MG63 (cell line): ENCODE results near the gene PRR36. TPM values are rescaled to one million over a fixed set of nuclear protein-coding genes. Genes with fewer than 3 reads are reported as not detected.

Source experiments
- DNase-seq: peaks from one replicate; pipeline ENCODE4 v3.0.0-alpha.2; 2020
- H3K27me3 ChIP-seq: fragments of 250-450 bp; sonication (Bioruptor Pico); 2 replicates; pipeline ENCODE4 v1.5.1; 2020; ENCODE audit warnings: mild to moderate bottlenecking, moderate library complexity
- H3K36me3 ChIP-seq: fragments of 250-450 bp; sonication (Bioruptor Pico); 2 replicates; pipeline ENCODE4 v1.5.1; 2020; ENCODE audit warnings: mild to moderate bottlenecking, moderate library complexity
- H3K4me3 ChIP-seq: fragments of 250-450 bp; sonication (Bioruptor Pico); 2 replicates; pipeline ENCODE4 v1.5.1; 2020; ENCODE audit warnings: mild to moderate bottlenecking, moderate library complexity
- H3K9me3 ChIP-seq: fragments of 250-450 bp; sonication (Bioruptor Pico); 2 replicates; pipeline ENCODE4 v1.5.1; 2020; ENCODE audit warnings: mild to moderate bottlenecking, moderate library complexity
- total RNA-seq: library from RNA; depleted of rRNA; stranded (reverse); fragments of >200 nt; shearing (Covaris generic); gene quantifications from 2 replicates; pipeline ENCODE4 v1.2.3, GENCODE V29; 2014; ENCODE audit warnings: low replicate concordance

The PRR36 gene
- total RNA-seq, 1 experiment from 2014 or later, result not detected

DNA sequence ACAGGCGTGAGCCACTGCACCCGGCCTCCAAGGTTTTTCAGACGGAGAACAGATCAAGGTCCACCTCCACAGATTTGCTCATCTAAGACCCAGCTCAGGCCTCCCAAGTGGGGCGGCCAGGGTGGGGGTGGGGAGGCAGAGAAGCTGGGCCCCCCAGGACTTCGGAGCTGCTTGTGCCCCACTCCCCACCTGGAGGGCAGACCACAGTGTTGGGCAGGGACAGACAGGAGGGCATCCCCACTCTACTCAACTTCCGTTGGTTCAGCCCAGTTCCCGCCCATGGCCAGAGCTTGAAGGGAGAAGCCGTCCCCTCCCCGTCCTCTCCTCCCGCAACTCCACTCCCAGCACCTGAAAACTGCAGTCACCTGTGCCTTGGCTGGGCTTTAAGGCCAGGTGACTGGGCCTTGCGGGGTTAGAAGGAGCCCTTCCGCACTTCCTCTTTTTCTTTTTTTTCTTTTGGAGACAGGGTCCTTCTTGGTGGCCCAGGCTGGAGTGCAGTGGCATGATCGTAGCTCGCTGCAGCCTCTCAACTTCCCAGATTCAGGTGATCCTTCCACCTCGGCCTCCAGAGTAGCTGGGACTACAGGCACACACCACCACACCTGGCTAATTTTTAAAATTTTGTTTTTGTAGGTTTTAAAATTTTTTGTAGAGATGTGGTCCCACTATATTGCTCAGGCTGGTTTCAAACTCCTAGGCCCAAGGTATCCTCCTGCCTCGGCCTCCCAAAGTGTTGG lies 13.4 kb upstream of the PRR36 start:
- peak overlapping the region; percentile 89 for H3K4me3 ChIP-seq

DNA sequence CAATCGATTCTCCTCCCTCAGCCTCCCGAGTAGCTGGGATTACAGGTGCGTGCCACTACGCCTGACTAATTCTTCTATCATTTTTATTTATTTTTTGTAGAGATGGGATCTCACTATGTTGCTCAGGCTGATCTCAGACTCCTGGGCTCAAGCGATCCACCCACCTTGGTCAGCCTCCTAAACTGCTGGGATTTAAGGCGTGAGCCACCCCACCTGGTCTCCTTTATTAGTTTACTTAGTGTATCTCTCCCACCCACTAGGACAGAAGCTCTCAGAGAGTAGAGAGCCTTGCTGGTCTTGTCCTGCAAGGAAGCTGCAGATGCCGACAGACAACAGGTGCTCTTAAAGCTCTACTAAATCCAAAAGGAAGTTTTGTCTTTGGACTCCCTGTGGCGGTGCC lies 11.6 kb upstream of the PRR36 start:
- no peak for DNase-seq
- H3K4me3 ChIP-seq, result no peak overlapping the region
- peaks cover 5% of the 10 kb centered on the region; the same call in 1 of the 2 replicates for H3K27me3 ChIP-seq
- peaks cover 2% of the 10 kb centered on the region; the same call in 1 of the 2 replicates for H3K9me3 ChIP-seq
- no peaks in the 10 kb centered on the region for H3K36me3 ChIP-seq

More for the DNA sequence above, 13.4 kb upstream of the PRR36 start:
- Histone ChIP-seq H3K9me3 (no peaks in the 10 kb centered on the region), H3K27me3 (no peaks in the 10 kb centered on the region), H3K36me3 (no peaks in the 10 kb centered on the region)
- DNase-seq, result no peak

DNA sequence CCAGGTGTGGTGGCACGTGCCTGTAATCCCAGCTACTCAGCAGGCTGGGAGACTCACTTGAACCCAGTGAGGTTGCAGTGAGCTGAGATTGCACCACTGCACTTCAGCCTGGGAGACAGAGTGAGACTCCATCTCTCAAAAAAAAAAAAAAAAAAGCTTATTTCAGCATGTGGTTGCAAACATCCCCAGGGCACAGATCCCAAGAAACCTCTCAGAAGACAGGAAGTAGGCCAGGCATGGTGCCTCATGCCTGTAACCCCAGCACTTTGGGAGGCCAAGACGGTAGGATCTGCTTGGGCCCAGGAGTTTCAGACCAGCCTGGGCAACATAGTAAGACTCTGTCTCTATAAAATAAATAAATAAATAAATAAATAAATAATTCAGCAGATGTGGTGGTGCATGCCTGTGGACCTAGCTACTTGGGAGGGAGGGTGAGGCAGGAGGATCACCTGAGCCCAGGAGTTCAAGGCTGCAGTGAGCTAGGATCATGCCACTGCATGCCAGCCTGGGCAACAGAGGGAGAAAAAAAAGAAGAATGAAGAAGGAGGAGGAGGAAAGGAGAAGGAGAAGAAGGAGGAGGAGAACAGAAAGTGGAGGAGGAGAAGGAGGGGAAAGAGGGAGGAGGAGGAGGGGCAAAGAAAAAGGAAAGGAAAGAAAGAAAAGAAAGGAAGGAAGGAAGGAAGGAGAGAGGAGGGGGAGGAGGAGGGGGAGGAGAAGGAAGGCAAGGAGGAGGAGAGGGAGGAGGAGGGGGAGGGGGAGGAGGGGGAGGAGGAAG lies 9.8 kb upstream of the PRR36 start:
- Histone ChIP-seq H3K4me3 (no peak overlapping the region), H3K9me3 (peaks cover 2% of the 10 kb centered on the region; the same call in 1 of the 2 replicates), H3K27me3 (peaks cover 5% of the 10 kb centered on the region; the same call in 1 of the 2 replicates), H3K36me3 (no peaks in the 10 kb centered on the region)
- DNase-seq, result peak; percentile 50

DNA sequence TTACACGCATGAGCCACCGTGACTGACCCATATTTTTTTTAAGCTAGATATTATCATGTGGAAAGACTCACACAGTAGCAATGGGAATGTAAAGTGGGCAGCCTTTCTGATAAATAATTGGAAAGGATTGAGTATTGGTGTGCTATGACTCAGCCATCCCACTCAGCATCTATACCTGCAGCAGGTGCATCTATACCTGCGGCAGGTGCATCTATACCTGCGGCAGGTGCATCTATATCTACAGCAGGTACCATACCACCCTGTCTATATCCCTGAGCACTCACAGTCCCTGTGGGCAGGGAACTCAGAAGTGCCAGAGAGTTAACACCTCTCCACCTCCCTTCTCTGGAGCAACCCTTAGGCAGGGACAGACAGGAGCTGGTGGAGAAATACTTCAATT lies 8.9 kb upstream of the PRR36 start:
- Histone ChIP-seq H3K4me3 (no peak overlapping the region), H3K36me3 (no peaks in the 10 kb centered on the region), H3K9me3 (peaks cover 2% of the 10 kb centered on the region; the same call in 1 of the 2 replicates), H3K27me3 (peaks cover 5% of the 10 kb centered on the region; the same call in 1 of the 2 replicates)
- DNase-seq, result no peak

DNA sequence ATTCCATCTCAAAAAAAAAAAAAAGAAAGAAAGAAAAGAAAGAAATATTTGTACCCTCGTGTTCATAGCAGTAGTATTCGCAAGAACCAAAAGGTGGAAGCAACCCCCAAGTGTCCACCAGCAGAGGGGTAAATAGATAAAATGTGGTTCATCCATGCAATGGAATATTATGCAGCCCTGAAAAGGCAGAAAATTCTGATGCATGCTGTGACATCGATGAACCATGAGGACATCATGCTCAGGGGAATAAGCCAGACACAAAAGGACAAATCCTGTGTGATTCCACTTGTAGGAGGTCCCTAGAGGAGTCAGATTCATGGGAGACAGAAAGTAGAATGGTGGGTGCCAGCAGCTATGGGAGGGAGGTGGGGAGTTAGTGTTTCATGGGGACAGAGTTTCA lies 7.7 kb upstream of the PRR36 start:
- Histone ChIP-seq H3K27me3 (peaks cover 5% of the 10 kb centered on the region; the same call in 1 of the 2 replicates), H3K9me3 (peaks cover 2% of the 10 kb centered on the region; the same call in 1 of the 2 replicates), H3K36me3 (no peaks in the 10 kb centered on the region), H3K4me3 (no peak overlapping the region)
- DNase-seq, result no peak

DNA sequence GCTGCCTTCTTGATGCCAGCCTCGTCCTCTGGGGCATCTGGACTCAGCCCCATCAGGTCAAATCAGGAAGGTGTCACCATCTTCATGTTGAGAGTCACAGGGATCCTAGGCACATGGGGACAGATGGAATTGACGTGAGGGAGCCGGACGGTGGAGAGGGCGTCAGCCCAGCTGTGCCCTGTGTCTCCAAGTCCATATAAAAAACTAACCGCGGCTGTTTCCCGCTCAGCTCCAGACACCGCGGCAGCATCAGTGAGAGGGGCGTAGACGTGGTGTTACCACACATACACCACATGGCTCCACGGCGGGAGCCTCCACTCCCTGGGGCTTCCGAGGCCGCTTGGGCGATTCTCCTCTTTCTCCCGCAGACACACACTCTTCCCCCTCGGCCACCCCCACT lies 5.6 kb upstream of the PRR36 start:
- Histone ChIP-seq H3K9me3 (peaks cover 2% of the 10 kb centered on the region; the same call in 1 of the 2 replicates), H3K36me3 (no peaks in the 10 kb centered on the region), H3K4me3 (no peak overlapping the region), H3K27me3 (peaks cover 6% of the 10 kb centered on the region)
- DNase-seq, result no peak

DNA sequence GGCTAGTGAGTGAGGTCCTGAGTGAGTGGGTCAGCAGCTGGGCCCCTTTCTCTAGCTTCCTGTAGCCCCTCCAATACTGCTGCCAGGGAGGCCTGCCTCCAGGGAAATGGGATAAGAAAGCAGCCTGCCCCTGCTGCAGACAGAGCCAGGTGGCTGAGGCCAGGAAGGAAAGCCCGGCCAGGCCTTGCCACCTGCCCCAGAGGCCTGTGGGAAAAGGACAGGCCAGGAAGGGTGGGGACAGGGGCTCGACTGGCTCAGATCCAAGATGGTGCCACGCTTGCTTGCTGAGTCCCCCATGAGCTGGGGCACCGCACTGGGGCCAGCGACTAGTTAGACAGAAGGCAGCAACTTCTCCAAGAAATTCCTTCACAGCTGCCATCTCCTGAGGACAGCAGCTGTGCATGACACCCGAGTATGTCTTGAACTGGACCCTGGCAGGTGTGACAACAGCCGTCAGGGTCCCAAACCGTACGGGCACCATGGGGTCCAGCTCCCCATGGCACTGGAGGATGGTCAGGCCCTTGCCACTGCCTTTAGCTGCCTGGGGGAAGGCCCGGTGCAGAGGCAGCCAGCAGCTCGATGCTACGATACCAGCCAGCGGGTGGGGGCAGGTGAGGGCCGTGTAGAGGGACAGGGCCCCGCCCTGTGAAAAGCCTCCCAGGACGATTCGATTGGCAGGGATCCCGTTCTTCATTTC lies 5.1 kb upstream of the PRR36 start:
- Histone ChIP-seq H3K9me3 (peaks cover 2% of the 10 kb centered on the region; the same call in 1 of the 2 replicates), H3K4me3 (no peak overlapping the region), H3K36me3 (no peaks in the 10 kb centered on the region), H3K27me3 (peaks cover 11% of the 10 kb centered on the region)
- DNase-seq, result no peak

DNA sequence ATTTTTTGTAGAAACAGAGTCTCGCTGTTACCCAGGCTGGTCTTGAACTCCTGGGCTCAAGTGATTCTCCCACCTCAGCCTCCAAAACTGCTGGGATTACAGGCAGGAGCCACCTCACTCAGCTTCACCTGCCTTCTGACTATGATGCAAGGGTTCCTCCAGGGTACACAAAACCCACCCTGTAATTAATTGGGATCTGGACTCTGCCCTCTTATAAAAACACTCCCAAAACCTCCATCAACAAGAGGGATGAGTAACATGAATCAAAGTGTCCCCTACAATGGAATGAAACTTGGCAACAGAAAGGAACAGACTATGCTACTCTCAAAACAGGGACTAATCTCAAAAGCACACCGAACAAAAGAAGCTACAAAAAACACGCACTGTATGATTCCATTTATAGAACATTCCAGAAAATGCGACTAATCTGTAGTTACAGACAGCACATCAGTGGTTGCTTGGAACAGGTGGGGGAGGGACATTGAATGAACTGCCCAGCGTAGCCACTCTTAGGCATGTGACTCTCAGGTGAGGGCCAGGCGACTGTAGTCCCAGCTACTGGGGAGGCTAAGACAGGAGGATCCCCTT lies 3.2 kb upstream of the PRR36 start:
- H3K9me3 ChIP-seq, result peaks cover 2% of the 10 kb centered on the region; the same call in 1 of the 2 replicates
- H3K27me3 ChIP-seq, result peaks cover 29% of the 10 kb centered on the region
- DNase-seq, result no peak
- no peaks in the 10 kb centered on the region for H3K36me3 ChIP-seq
- H3K4me3 ChIP-seq, result no peak overlapping the region

DNA sequence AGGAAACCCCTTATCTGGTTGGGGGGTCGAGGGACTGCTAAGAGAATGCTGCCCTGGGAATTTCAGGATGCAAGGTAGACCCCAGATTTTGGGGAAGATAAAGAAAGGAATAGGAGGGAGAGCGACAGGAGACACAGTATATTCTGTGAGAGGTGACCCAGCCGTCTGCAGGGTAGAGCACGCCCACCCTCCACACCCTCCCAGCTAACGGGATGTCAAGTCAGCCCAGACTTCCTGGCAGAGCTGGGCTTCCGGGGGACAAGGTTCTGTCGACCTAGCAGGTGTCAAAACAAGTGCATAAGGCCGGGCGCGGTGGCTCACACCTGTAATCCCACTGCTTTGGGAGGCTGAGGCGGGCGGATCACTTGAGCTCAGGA lies 695 bp upstream of the PRR36 start:
- no peak for DNase-seq
- no peaks in the 10 kb centered on the region for H3K36me3 ChIP-seq
- H3K27me3 ChIP-seq, result peaks cover 24% of the 10 kb centered on the region
- H3K4me3 ChIP-seq, result no peak overlapping the region
- no peaks in the 10 kb centered on the region for H3K9me3 ChIP-seq

DNA sequence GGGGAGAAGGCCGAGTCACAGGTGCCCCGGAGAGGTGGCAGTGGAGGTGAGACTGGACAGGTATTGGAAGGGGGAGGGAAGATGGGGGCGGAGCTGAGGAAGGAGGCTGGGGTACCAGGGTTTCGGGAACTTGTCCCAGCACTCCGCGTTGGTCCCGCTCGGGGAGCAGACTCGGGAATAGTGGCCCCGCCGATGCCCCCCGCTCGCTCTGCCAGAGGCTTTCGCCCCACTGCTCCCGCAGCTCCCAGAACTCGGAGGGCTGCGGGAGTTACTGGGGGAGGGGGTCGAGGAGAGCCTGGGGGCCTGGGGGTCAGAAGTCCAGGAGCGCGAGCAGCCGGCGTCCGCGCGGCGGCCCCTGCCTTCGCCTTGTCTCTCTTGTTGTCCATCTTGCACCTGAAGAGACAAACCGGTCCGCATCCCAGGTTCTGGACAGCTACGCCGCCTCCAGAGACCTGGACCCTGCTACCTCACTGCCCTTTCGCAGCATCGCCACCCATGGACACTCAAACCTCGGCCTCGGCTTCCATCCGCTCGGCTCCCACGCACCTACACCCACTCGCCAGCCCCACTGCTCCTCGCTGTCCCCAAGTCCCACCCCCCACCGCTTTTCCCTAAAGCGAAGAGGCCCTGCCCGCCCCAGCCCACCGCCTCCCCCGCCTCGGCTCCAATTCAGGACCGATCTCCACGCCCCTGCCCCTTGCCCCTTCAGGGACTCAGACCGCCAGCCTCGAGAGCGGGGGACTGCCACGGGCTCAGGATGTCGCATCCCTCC lies 700 bp downstream of the PRR36 start:
- no peak for DNase-seq
- no peaks in the 10 kb centered on the region for H3K9me3 ChIP-seq
- no peaks in the 10 kb centered on the region for H3K36me3 ChIP-seq
- peaks cover 24% of the 10 kb centered on the region for H3K27me3 ChIP-seq
- peak overlapping the region; percentile 20; the same call in 1 of the 2 replicates for H3K4me3 ChIP-seq

DNA sequence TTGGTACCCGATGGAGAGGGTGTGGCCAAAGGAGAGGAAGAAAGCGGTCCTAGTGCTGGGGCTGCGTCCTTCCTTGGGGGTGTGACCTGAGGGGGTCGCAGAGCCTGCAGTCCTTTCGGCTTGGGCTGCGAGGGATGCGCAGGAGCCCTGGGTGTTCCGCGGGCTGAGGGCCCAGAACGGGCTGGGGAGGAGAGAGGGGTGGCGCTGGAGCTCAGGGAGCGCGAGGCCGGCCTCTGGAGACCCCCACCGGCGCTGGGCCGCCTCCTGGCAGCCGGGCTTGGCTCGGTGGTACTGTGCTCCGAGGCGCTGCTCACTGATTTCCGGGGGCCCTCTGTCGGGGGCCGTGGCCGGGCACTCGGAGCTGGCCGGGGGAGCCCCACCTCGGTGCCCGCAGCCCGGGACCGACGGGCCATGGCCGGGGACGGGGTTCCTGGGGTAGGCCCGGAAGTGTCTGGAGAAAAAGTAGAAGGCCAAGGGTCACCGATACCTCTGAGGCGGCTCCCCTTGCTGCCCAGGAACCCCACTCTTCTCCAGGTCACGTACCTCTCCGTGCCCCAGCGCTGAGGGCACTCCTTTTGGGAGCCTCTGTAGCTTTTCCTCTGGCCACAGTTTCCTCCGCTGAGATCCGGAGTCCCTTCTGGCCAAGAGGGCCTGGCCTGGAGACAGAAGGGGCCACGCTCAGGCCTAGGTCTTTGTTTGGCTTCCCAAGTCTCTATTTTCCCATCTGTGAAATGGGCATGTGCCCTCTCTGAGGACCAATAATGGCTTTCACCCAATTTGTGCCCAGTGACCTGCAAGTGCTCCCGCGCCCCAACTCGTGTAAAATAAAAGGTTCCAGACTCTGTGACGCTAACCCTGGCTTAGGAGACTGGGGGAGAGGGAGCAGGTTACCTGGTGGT lies 1.6 kb downstream of the PRR36 start:
- no peak for DNase-seq
- Histone ChIP-seq H3K36me3 (no peaks in the 10 kb centered on the region), H3K27me3 (peaks cover 24% of the 10 kb centered on the region), H3K9me3 (no peaks in the 10 kb centered on the region), H3K4me3 (peak overlapping the region; percentile 11; the same call in 1 of the 2 replicates)

DNA sequence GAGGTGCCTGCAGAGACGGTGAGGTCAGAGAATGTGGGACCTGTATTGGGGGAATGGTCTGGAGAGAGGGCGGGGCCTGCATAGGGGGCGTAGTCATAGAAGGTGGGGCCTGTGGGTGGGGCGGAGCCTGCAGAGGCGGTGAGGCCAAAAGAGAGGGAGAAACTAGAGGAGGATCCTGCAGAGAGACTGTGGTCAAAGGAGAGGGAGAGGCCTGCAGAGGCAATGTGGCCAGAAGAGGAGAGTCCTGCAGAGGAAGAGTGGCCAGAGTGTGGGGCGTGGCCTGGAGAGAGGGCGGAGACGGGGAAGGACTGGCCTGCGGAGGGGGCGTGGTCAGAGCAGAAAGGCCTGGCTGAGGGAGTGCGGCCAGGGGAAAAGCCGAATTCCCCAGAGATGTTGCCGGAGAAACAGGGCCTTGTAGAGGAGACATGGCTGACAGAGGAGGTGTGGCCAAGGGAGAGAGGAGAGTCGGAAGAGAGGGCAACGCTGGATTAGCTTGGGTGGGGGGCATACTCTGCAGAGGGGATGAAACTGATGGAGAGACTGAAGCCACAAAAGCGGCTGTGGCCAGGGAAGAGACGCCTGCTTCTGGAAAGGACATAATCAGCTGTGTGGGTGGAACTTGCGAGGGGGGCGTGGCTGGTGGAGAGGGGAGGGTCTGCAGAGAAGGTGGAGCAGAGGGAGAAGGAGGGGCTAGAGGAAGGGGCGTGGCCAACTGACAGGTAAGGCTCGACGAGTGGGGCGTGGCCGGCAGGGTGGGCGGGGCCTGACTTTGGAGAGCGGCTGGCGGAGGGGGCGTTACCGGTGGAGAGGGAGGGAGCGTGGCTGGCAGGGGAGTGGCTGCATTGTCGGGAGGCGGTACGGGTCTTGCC lies 2.5 kb downstream of the PRR36 start:
- H3K4me3 ChIP-seq, result peak overlapping the region; percentile 13
- peak; percentile 97 for DNase-seq
- no peaks in the 10 kb centered on the region for H3K9me3 ChIP-seq
- H3K27me3 ChIP-seq, result peaks cover 24% of the 10 kb centered on the region
- no peaks in the 10 kb centered on the region for H3K36me3 ChIP-seq

DNA sequence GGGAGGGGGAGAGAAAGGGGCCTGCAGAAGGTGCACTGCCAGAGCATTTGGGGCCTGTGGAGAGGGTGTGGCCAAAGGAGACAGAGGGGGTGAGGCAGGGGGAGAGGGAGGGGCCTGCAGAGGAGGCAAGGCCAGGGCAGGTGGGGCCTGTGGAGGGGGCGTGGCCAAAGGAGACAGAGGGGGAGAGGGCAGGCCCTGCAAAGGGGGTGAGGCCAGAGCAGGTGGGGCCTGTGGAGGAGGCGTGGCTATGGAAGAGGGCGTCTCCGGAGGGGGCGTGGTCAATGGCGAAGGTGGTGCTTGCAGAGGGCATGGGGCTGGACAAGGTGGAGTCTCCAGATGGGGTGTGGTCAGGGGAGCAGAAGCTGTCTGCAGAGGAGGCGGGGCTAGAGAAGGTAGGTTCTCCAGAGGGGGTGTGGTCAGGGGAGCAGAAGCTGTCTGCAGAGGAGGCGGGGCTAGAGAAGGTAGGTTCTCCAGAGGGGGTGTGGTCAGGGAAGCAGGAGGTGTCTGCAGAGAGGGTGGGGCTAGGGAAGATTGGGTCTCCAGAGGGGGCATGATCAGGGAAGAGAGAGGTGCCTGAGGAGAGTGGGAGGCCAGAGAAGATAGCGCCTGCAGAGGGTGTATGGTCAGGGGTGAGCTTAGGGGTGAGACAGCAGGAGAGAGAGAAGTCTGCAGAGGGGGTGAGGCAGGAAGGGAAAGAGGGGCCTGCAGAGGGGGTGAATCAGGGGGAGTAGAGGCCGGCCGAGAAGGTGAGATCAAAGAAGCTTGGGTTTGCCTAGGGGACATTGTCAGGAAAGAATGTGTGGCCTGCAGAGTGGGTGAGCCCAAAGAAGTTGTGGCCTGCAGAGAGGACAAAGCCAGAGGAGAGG lies 3.4 kb downstream of the PRR36 start:
- Histone ChIP-seq H3K9me3 (no peaks in the 10 kb centered on the region), H3K27me3 (peaks cover 24% of the 10 kb centered on the region), H3K36me3 (no peaks in the 10 kb centered on the region), H3K4me3 (no peak overlapping the region)
- peak; percentile 89 for DNase-seq
